Right lobe of liver (tissue), 6 donors: Measurements from ENCODE around the gene NKAPL. TPM values are rescaled to one million over a fixed set of nuclear protein-coding genes. Genes with fewer than 3 reads are reported as not detected.
A peak's percentile ranks its signal among the peaks of the same experiment; 100 is the strongest.

Experiments
- ATAC-seq, 4 donors: fragments of 200-7000 bp; cut with Tn5 transposase; one replicate each; pipeline ENCODE4 v1.9.1; 2020; ENCODE audit warnings: mild to moderate bottlenecking in 4 of 4, moderate library complexity in 4 of 4
- DNase-seq, 3 donors: peaks; one replicate each; pipeline ENCODE4 v3.0.0-alpha.2; 2020
- H3K27ac ChIP-seq, 3 donors: fragments of 200-600 bp; one replicate each; pipeline ENCODE4 v1.8.0; 2022
- H3K27me3 ChIP-seq, 2 donors: fragments of 200-600 bp; one replicate each; pipeline ENCODE4 v1.8.0; 2022
- H3K36me3 ChIP-seq, 4 donors: fragments of 200-600 bp; sonication (generic) in 1 of 4; one replicate each; pipeline versions ENCODE4 v1.5.1 to v1.8.0; 2017 to 2022; ENCODE audit warnings: control low read depth in 1 of 4
- H3K4me1 ChIP-seq, 4 donors: fragments of 200-600 bp; sonication (generic) in 1 of 4; one replicate each; pipeline versions ENCODE4 v1.5.1 to v1.8.0; 2017 to 2022; ENCODE audit warnings: control low read depth in 1 of 4
- H3K4me3 ChIP-seq, 3 donors: fragments of 200-600 bp; one replicate each; pipeline ENCODE4 v1.8.0; 2022
- H3K9me3 ChIP-seq, 4 donors: fragments of 200-600 bp; sonication (generic) in 1 of 4; one replicate each; pipeline versions ENCODE4 v1.5.1 to v1.8.0; 2017 to 2022; ENCODE audit warnings: control low read depth in 1 of 4
- CTCF ChIP-seq, 4 donors: fragments of 200-600 bp in 3 of 4; fragments of 450-650 bp in 1 of 4; IDR thresholded peaks; one replicate each; pipeline versions ENCODE4 v1.5.1 to v1.8.0; 2016 to 2022; ENCODE audit warnings: antibody characterized with exemption in 4 of 4, mild to moderate bottlenecking in 2 of 4
- POLR2A ChIP-seq: fragments of 450-650 bp; IDR thresholded peaks from one replicate; pipeline ENCODE4 v1.6.1; 2017; ENCODE audit warnings: antibody characterized with exemption, mild to moderate bottlenecking
- WGBS: methylation state at CpG from one replicate; pipeline ENCODE4 v1.1.6; 2018; ENCODE audit warnings: low coverage, low lambda C conversion rate; ENCODE audit not compliant: insufficient coverage; ENCODE audit errors: missing lambda C conversion rate; 5-methylcytosine and 5-hydroxymethylcytosine counted together
- intact Hi-C, 2 donors: fragments of 100-400 bp; cut with DNase I; formaldehyde crosslinking; loops; one replicate each; pipeline versions ENCODE4 v1.11.2 to v1.14.1; 2022
- total RNA-seq, 6 experiments: library from RNA; depleted of rRNA in 2 of 6; stranded (reverse); fragments of >200 nt in 2 of 6; fragmentation: NEBNext Ultra II Directional in 3 of 6; extraction: Animal tissue kit (Norgen Biotek cat#: 25700) in 3 of 6; gene quantifications; one replicate each; pipeline versions ENCODE4 v1.1.0 to v1.2.4, GENCODE V29; 2016 to 2023
- donor health status: DM: no; HTN: yes; CAD: no.
- donor health status: DM: no; HTN: no; CAD: no.
- donor health status: DM: no; HTN: no; CAD: no.
- donor health status: DM: no; HTN: yes; CAD: no.
- donor health status: DM: no; HTN: yes; CAD: no.

The NKAPL gene
- total RNA-seq, 6 experiments from 2014 or later: 0.15 to 1.0 (median 0.36) TPM

- Histone ChIP-seq H3K27ac (peak overlapping the region; percentile 73 to 86 (median 85)), H3K27me3 (no peaks in the 10 kb centered on the region), H3K4me1 (peaks cover 0 to 7% (median 0%) of the 10 kb centered on the region in 4 donors), H3K4me3 (peak overlapping the region; percentile 85 to 91 (median 87)), H3K9me3 (no peaks in the 10 kb centered on the region), H3K36me3 (no peaks in the 10 kb centered on the region)
- DNase-seq: no peak
- TF ChIP-seq CTCF (IDR thresholded peaks at IDR 0.05): no peak
- no peak for TF ChIP-seq POLR2A
- WGBS: 5% methylated on average over 5 of the region's 5 CpGs
- no peak for ATAC-seq
- intact Hi-C loops: no loop called here
Measured at GRCh38 chr6:28266563-28266961, 7.5 kb downstream of the NKAPL start.

GRCh38 chr6:28266962-28267694 lies 8.0 kb downstream of the NKAPL start, which contains the start of gene ZSCAN26:
TSS of gene ZSCAN26 (plus strand) at chr6:28267143. CDS start at chr6:28271920, 4,777 bp downstream.
- ATAC-seq: peak; percentile 97
- under 1% methylated on average over 24 of the region's 32 CpGs for WGBS
- Histone ChIP-seq H3K27me3 (no peaks in the 10 kb centered on the region), H3K27ac (peak within 1 kb of the TSS; percentile 73 to 86 (median 85)), H3K36me3 (peaks cover 0 to 5% (median under 1%) of the 10 kb centered on the region in 4 donors), H3K4me1 (peaks cover 0 to 7% (median 0%) of the 10 kb centered on the region in 4 donors), H3K9me3 (no peaks in the 10 kb centered on the region), H3K4me3 (peak within 1 kb of the TSS; percentile 85 to 91 (median 87))
- DNase-seq: peak; percentile 83 to 86 (median 85)
- intact Hi-C loops: no loop called here
- TF ChIP-seq POLR2A: peak; percentile 61
- TF ChIP-seq CTCF (IDR thresholded peaks at IDR 0.05): no peak

- Histone ChIP-seq H3K36me3 (peaks cover 0 to 10% (median 3%) of the 10 kb centered on the region in 4 donors), H3K9me3 (no peaks in the 10 kb centered on the region), H3K27me3 (no peaks in the 10 kb centered on the region), H3K4me1 (peaks cover 0 to 7% (median 0%) of the 10 kb centered on the region in 4 donors), H3K27ac (peak overlapping the region in 2 of 3 donors; percentile 85 to 86), H3K4me3 (peak overlapping the region; percentile 85 to 91 (median 87))
- 0% methylated on average over 1 of the region's 1 CpG for WGBS
- intact Hi-C loops: no loop called here
- no peak for DNase-seq
- TF ChIP-seq CTCF (IDR thresholded peaks at IDR 0.05): no peak
- TF ChIP-seq POLR2A: no peak
- no peak for ATAC-seq
Measured at GRCh38 chr6:28267695-28268059, 8.6 kb downstream of the NKAPL start.

GRCh38 chr6:28269492-28269891 lies 10.4 kb downstream of the NKAPL start:
- DNase-seq: no peak
- Histone ChIP-seq H3K27me3 (no peaks in the 10 kb centered on the region), H3K4me3 (no peak overlapping the region), H3K4me1 (peaks cover 0 to 7% (median 0%) of the 10 kb centered on the region in 4 donors), H3K36me3 (peaks cover 0 to 28% (median 3%) of the 10 kb centered on the region in 4 donors), H3K27ac (no peak overlapping the region), H3K9me3 (no peaks in the 10 kb centered on the region)
- intact Hi-C loops: no loop called here
- peak in 1 of 4 donors; percentile 15 for ATAC-seq
- TF ChIP-seq CTCF (IDR thresholded peaks at IDR 0.05) (no peak), POLR2A (no peak)
